KOPT-K1 (cell line): ENCODE measurements around the gene NATD1.

ENCODE experiments used
- H3K27ac ChIP-seq: fragments of 200-600 bp; sonication (generic); 2 replicates; pipeline ENCODE4 v1.5.1; 2016; ENCODE audit warnings: antibody characterized with exemption, mild to moderate bottlenecking, low read depth, low read length; ENCODE audit not compliant: poor library complexity, severe bottlenecking
- H3K36me3 ChIP-seq: fragments of 200-600 bp; sonication (generic); 2 replicates; pipeline ENCODE4 v1.5.1; 2017; ENCODE audit warnings: antibody characterized with exemption, mild to moderate bottlenecking, low read length, moderate library complexity; ENCODE audit not compliant: insufficient read depth
- H3K9me3 ChIP-seq: fragments of 200-600 bp; sonication (generic); 2 replicates; pipeline ENCODE4 v1.5.1; 2017; ENCODE audit warnings: antibody characterized with exemption, low read length, mild to moderate bottlenecking; ENCODE audit not compliant: insufficient read depth, poor library complexity, severe bottlenecking

The NATD1 gene

GRCh38 chr17:21248500-21248899, 4.7 kb downstream of the NATD1 start:
- Histone ChIP-seq H3K36me3 (no peaks in the 10 kb centered on the region), H3K9me3 (no peaks in the 10 kb centered on the region), H3K27ac (no peak overlapping the region)

- Histone ChIP-seq H3K27ac (no peak overlapping the region), H3K36me3 (no peaks in the 10 kb centered on the region), H3K9me3 (no peaks in the 10 kb centered on the region)
Measured at GRCh38 chr17:21247552-21248258, 5.5 kb downstream of the NATD1 start.

- Histone ChIP-seq H3K36me3 (no peaks in the 10 kb centered on the region), H3K9me3 (no peaks in the 10 kb centered on the region), H3K27ac (no peak overlapping the region)
Measured at GRCh38 chr17:21246698-21247097, 6.5 kb downstream of the NATD1 start.

GRCh38 chr17:21245639-21246084, 7.5 kb downstream of the NATD1 start:
- Histone ChIP-seq H3K36me3 (no peaks in the 10 kb centered on the region), H3K27ac (peak overlapping the region; percentile 59), H3K9me3 (no peaks in the 10 kb centered on the region)

GRCh38 chr17:21243516-21244303, 9.5 kb downstream of the NATD1 start:
- no peaks in the 10 kb centered on the region for H3K36me3 ChIP-seq
- H3K27ac ChIP-seq, result no peak overlapping the region
- no peaks in the 10 kb centered on the region for H3K9me3 ChIP-seq

GRCh38 chr17:21242780-21243515, 10.3 kb downstream of the NATD1 start:
- no peak overlapping the region for H3K27ac ChIP-seq
- no peaks in the 10 kb centered on the region for H3K9me3 ChIP-seq
- H3K36me3 ChIP-seq, result no peaks in the 10 kb centered on the region

- no peak overlapping the region for H3K27ac ChIP-seq
- H3K36me3 ChIP-seq, result no peaks in the 10 kb centered on the region
- no peaks in the 10 kb centered on the region for H3K9me3 ChIP-seq
Measured at GRCh38 chr17:21242026-21242697, 11.0 kb downstream of the NATD1 start.

GRCh38 chr17:21241564-21241963, 11.6 kb downstream of the NATD1 start:
- Histone ChIP-seq H3K27ac (no peak overlapping the region), H3K9me3 (no peaks in the 10 kb centered on the region), H3K36me3 (no peaks in the 10 kb centered on the region)

GRCh38 chr17:21240369-21241055, 12.7 kb downstream of the NATD1 start:
- H3K27ac ChIP-seq, result no peak overlapping the region
- no peaks in the 10 kb centered on the region for H3K9me3 ChIP-seq
- H3K36me3 ChIP-seq, result no peaks in the 10 kb centered on the region

GRCh38 chr17:21239680-21240368, 13.4 kb downstream of the NATD1 start:
- H3K9me3 ChIP-seq, result no peaks in the 10 kb centered on the region
- H3K27ac ChIP-seq, result no peak overlapping the region
- H3K36me3 ChIP-seq, result no peaks in the 10 kb centered on the region

- Histone ChIP-seq H3K36me3 (no peaks in the 10 kb centered on the region), H3K27ac (no peak overlapping the region), H3K9me3 (no peaks in the 10 kb centered on the region)
Measured at GRCh38 chr17:21235921-21236320, 17.3 kb downstream of the NATD1 start.

GRCh38 chr17:21233581-21234347, 19.4 kb downstream of the NATD1 start:
- H3K36me3 ChIP-seq, result no peaks in the 10 kb centered on the region
- H3K9me3 ChIP-seq, result no peaks in the 10 kb centered on the region
- no peak overlapping the region for H3K27ac ChIP-seq

- H3K9me3 ChIP-seq, result no peaks in the 10 kb centered on the region
- H3K36me3 ChIP-seq, result no peaks in the 10 kb centered on the region
- H3K27ac ChIP-seq, result no peak overlapping the region
Measured at GRCh38 chr17:21232033-21232749, 21.0 kb downstream of the NATD1 start.
